HCT116 (cell line): ENCODE results near the gene TCHH.

ENCODE experiments used
- POLR2A ChIP-seq: IDR thresholded peaks from 2 replicates; pipeline ENCODE4 v1.7.0; 2011; ENCODE audit warnings: borderline replicate concordance; ENCODE audit not compliant: insufficient read depth, insufficient read length; ENCODE audit errors: extremely low read depth
- POLR2AphosphoS5 ChIP-seq: IDR thresholded peaks from 2 replicates; pipeline ENCODE4 v1.6.1; 2011; ENCODE audit warnings: mild to moderate bottlenecking, low read depth, low read length, moderate library complexity
- YY1 ChIP-seq: IDR thresholded peaks from 2 replicates; pipeline ENCODE4 v1.6.1; 2011; ENCODE audit warnings: low read length, low read depth, moderate library complexity, mild to moderate bottlenecking; ENCODE audit not compliant: insufficient replicate concordance; ENCODE audit errors: extremely low read depth
- TF ChIP-seq, protein P1 (sequence below), 3 experiments: fragments of 200-600 bp in 1 of 3; sonication (generic) in 1 of 3; IDR thresholded peaks in 2 of 3; conservative IDR thresholded peaks in 1 of 3; 2 replicates each; pipeline ENCODE4 v1.5.1; 2012 to 2017; ENCODE audit warnings: low read depth in 2 of 3, low read length in 2 of 3, antibody characterized with exemption in 1 of 3, borderline replicate concordance in 1 of 3, control low read depth in 1 of 3, mild to moderate bottlenecking in 1 of 3, mixed read lengths in 1 of 3, mixed run types in 1 of 3, moderate library complexity in 1 of 3; ENCODE audit not compliant: insufficient read depth in 1 of 3

DNA sequence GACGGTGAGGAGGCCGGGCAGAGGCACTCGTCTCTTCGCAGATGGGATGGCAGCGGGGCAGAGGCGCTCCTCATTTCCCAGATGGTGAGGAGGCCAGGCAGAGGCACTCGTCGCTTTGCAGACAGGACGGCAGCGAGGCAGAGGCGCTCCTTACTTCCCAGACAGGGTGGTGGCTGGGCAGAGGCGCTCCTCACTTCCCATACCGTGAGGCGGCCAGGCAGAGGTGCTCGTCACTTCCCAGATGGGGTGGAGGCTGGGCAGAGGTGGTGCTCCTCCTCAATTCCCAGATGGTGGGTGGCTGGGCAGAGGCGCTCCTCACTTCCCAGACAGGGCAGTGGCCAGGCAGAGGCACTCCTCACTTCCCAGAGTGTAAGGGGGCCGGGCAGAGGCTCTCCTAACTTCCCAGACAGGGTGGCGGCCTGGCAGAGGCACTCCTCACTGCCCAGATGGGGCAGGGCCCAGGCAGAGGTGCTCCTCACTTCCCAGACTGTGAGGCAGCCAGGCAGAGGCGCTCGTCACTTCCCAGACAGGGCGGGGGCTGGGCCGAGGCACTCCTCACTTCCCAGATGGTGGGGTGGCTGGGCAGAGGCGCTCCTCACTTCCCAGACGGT is 36.3 kb downstream of the TCHH start:
- TF ChIP-seq YY1 (no peak), POLR2A (no peak), POLR2AphosphoS5 (no peak)
- TF ChIP-seq, protein P1, sequence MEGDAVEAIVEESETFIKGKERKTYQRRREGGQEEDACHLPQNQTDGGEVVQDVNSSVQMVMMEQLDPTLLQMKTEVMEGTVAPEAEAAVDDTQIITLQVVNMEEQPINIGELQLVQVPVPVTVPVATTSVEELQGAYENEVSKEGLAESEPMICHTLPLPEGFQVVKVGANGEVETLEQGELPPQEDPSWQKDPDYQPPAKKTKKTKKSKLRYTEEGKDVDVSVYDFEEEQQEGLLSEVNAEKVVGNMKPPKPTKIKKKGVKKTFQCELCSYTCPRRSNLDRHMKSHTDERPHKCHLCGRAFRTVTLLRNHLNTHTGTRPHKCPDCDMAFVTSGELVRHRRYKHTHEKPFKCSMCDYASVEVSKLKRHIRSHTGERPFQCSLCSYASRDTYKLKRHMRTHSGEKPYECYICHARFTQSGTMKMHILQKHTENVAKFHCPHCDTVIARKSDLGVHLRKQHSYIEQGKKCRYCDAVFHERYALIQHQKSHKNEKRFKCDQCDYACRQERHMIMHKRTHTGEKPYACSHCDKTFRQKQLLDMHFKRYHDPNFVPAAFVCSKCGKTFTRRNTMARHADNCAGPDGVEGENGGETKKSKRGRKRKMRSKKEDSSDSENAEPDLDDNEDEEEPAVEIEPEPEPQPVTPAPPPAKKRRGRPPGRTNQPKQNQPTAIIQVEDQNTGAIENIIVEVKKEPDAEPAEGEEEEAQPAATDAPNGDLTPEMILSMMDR (IDR thresholded peaks at IDR 0.05 in 2 of 3, conservative IDR thresholded peaks at IDR 0.05 in 1 of 3; ENCODE audit: borderline replicate concordance in 1 of 3, insufficient read depth in 1 of 3, low read depth in 2 of 3, low read length in 2 of 3) = no peak
